T-helper 2 cell treated with Interferon-gamma antibody and Interleukin-4, amounts not matched to agents 5 μg/mL and 100 μg/mL, for 36 hours (primary cell): ENCODE data around the gene PPID.
"Not testable (repeated sequence)": the region's sequence is repeated elsewhere in the genome, so short reads cannot be mapped to it uniquely, and the experiment has no call there.

Experiments
- DNase-seq: peaks from one replicate; pipeline ENCODE4 v3.0.0; 2021; ENCODE audit warnings: low spot score
- H3K27ac Mint-ChIP-seq: one replicate; pipeline ENCODE4 v1.8.0; 2021; ENCODE audit warnings: mild to moderate bottlenecking, mixed read lengths
- H3K27me3 Mint-ChIP-seq: one replicate; pipeline ENCODE4 v1.8.0; 2021; ENCODE audit warnings: low read depth, mixed read lengths
- H3K36me3 Mint-ChIP-seq: one replicate; pipeline ENCODE4 v1.8.0; 2021; ENCODE audit warnings: low read depth, mixed read lengths
- H3K4me1 Mint-ChIP-seq: one replicate; pipeline ENCODE4 v1.8.0; 2021; ENCODE audit warnings: low read depth, mixed read lengths
- H3K4me3 Mint-ChIP-seq: one replicate; pipeline ENCODE4 v1.8.0; 2022; ENCODE audit warnings: mild to moderate bottlenecking, moderate library complexity, mixed read lengths
- H3K9me3 Mint-ChIP-seq: one replicate; pipeline ENCODE4 v1.8.0; 2021; ENCODE audit warnings: mixed read lengths

Gene PPID

GRCh38 chr4:158722917-158723793 is at the start of gene PPID:
Gene PPID (minus strand): TSS chr4:158723396. CDS start chr4:158723288, 108 bp downstream.
- Mint-ChIP-seq H3K27ac (peak within 1 kb of the TSS; percentile 100), H3K4me1 (peaks cover 37% of the 10 kb centered on the region), H3K27me3 (no peaks in the 10 kb centered on the region), H3K4me3 (peak within 1 kb of the TSS; percentile 99), H3K36me3 (peaks cover 33% of the 10 kb centered on the region), H3K9me3 (no peaks in the 10 kb centered on the region)
- DNase-seq, result peak; percentile 85

GRCh38 chr4:158771776-158772175 is 48.6 kb upstream of the PPID start:
- Mint-ChIP-seq H3K27ac (no peak overlapping the region), H3K27me3 (peaks cover 3% of the 10 kb centered on the region), H3K4me3 (no peak overlapping the region), H3K4me1 (peaks cover 46% of the 10 kb centered on the region), H3K36me3 (peaks cover 3% of the 10 kb centered on the region), H3K9me3 (no peaks in the 10 kb centered on the region)
- no peak for DNase-seq

GRCh38 chr4:158770671-158771070 is 47.5 kb upstream of the PPID start:
- peaks cover 3% of the 10 kb centered on the region for H3K36me3 Mint-ChIP-seq
- no peak for DNase-seq
- peak overlapping the region; percentile 99 for H3K4me3 Mint-ChIP-seq
- peaks cover 5% of the 10 kb centered on the region for H3K27me3 Mint-ChIP-seq
- peak overlapping the region; percentile 33 for H3K27ac Mint-ChIP-seq
- no peaks in the 10 kb centered on the region for H3K9me3 Mint-ChIP-seq
- peaks cover 44% of the 10 kb centered on the region for H3K4me1 Mint-ChIP-seq

- Mint-ChIP-seq H3K9me3 (no peaks in the 10 kb centered on the region), H3K4me3 (peak overlapping the region; percentile 99), H3K36me3 (peaks cover 3% of the 10 kb centered on the region), H3K27ac (peak overlapping the region; percentile 97), H3K27me3 (peaks cover 7% of the 10 kb centered on the region), H3K4me1 (peaks cover 36% of the 10 kb centered on the region)
- peak; percentile 45 for DNase-seq
Measured at GRCh38 chr4:158769175-158769921, 46.2 kb upstream of the PPID start.

- Mint-ChIP-seq H3K36me3 (peaks cover 3% of the 10 kb centered on the region), H3K4me3 (peak within 1 kb of the TSS; percentile 99), H3K27ac (peak within 1 kb of the TSS; percentile 97), H3K4me1 (peaks cover 36% of the 10 kb centered on the region), H3K27me3 (peaks cover 7% of the 10 kb centered on the region), H3K9me3 (no peaks in the 10 kb centered on the region)
- DNase-seq, result peak; percentile 74
Measured at GRCh38 chr4:158768555-158769174, 45.5 kb upstream of the PPID start, which contains the start of gene FNIP2. Gene FNIP2 (plus strand): TSS chr4:158769026. CDS start chr4:158769213, 187 bp downstream.

- DNase-seq, result no peak
- Mint-ChIP-seq H3K36me3 (no peaks in the 10 kb centered on the region), H3K9me3 (no peaks in the 10 kb centered on the region), H3K4me3 (peak overlapping the region; percentile 80), H3K27me3 (peaks cover 7% of the 10 kb centered on the region), H3K27ac (no peak overlapping the region), H3K4me1 (peaks cover 30% of the 10 kb centered on the region)
Measured at GRCh38 chr4:158767451-158767850, 44.3 kb upstream of the PPID start.

- no peak for DNase-seq
- Mint-ChIP-seq H3K4me1 (peaks cover 25% of the 10 kb centered on the region), H3K4me3 (no peak overlapping the region), H3K9me3 (no peaks in the 10 kb centered on the region), H3K36me3 (no peaks in the 10 kb centered on the region), H3K27ac (peak overlapping the region; percentile 18), H3K27me3 (peaks cover 7% of the 10 kb centered on the region)
Measured at GRCh38 chr4:158766434-158767044, 43.3 kb upstream of the PPID start.

- no peak overlapping the region for H3K27ac Mint-ChIP-seq
- no peaks in the 10 kb centered on the region for H3K9me3 Mint-ChIP-seq
- DNase-seq, result no peak
- H3K4me1 Mint-ChIP-seq, result peaks cover 10% of the 10 kb centered on the region
- no peaks in the 10 kb centered on the region for H3K36me3 Mint-ChIP-seq
- H3K4me3 Mint-ChIP-seq, result no peak overlapping the region
- peaks cover 7% of the 10 kb centered on the region for H3K27me3 Mint-ChIP-seq
Measured at GRCh38 chr4:158763462-158763861, 40.3 kb upstream of the PPID start.

- peaks cover 4% of the 10 kb centered on the region for H3K4me1 Mint-ChIP-seq
- H3K27me3 Mint-ChIP-seq, result peaks cover 13% of the 10 kb centered on the region
- no peak for DNase-seq
- H3K36me3 Mint-ChIP-seq, result no peaks in the 10 kb centered on the region
- no peaks in the 10 kb centered on the region for H3K9me3 Mint-ChIP-seq
- no peak overlapping the region for H3K27ac Mint-ChIP-seq
- no peak overlapping the region for H3K4me3 Mint-ChIP-seq
Measured at GRCh38 chr4:158762553-158762952, 39.4 kb upstream of the PPID start.

GRCh38 chr4:158760866-158761265 is 37.7 kb upstream of the PPID start:
- H3K4me1 Mint-ChIP-seq, result no peaks in the 10 kb centered on the region
- H3K4me3 Mint-ChIP-seq, result no peak overlapping the region
- peaks cover 22% of the 10 kb centered on the region for H3K27me3 Mint-ChIP-seq
- no peaks in the 10 kb centered on the region for H3K9me3 Mint-ChIP-seq
- H3K36me3 Mint-ChIP-seq, result no peaks in the 10 kb centered on the region
- no peak for DNase-seq
- H3K27ac Mint-ChIP-seq, result no peak overlapping the region

GRCh38 chr4:158759539-158759938 is 36.3 kb upstream of the PPID start:
- H3K36me3 Mint-ChIP-seq, H3K4me3 Mint-ChIP-seq, H3K9me3 Mint-ChIP-seq, DNase-seq, H3K27ac Mint-ChIP-seq, H3K4me1 Mint-ChIP-seq: not testable (repeated sequence)
- peaks cover 30% of the 10 kb centered on the region for H3K27me3 Mint-ChIP-seq

GRCh38 chr4:158758703-158759102 is 35.5 kb upstream of the PPID start:
- no peak overlapping the region for H3K27ac Mint-ChIP-seq
- no peaks in the 10 kb centered on the region for H3K9me3 Mint-ChIP-seq
- H3K4me1 Mint-ChIP-seq, result no peaks in the 10 kb centered on the region
- no peak overlapping the region for H3K4me3 Mint-ChIP-seq
- DNase-seq, result no peak
- no peaks in the 10 kb centered on the region for H3K36me3 Mint-ChIP-seq
- peaks cover 34% of the 10 kb centered on the region for H3K27me3 Mint-ChIP-seq

- H3K4me3 Mint-ChIP-seq, result no peak overlapping the region
- H3K4me1 Mint-ChIP-seq, result no peaks in the 10 kb centered on the region
- H3K27ac Mint-ChIP-seq, result no peak overlapping the region
- no peaks in the 10 kb centered on the region for H3K36me3 Mint-ChIP-seq
- H3K9me3 Mint-ChIP-seq, result no peaks in the 10 kb centered on the region
- peaks cover 34% of the 10 kb centered on the region for H3K27me3 Mint-ChIP-seq
- DNase-seq, result no peak
Measured at GRCh38 chr4:158758142-158758541, 34.9 kb upstream of the PPID start.
